Activated CD4-positive, alpha-beta T cell treated with anti-CD3 and anti-CD28 coated beads, Interleukin-2, amount 10 ng/mL, durations not matched to agents 7 days and 5 days (primary cell): Measurements from ENCODE around the gene NAA50. TPM values are rescaled to one million over a fixed set of nuclear protein-coding genes. Genes with fewer than 3 reads are reported as not detected.

Experiments
- CTCF ChIA-PET: fragments of 350-600 bp; sonication (Branson Sonifier 250); formaldehyde crosslinking; loops from one replicate; lab custom pipeline; 2021; ENCODE audit warnings: antibody characterized with exemption; lab: Charles Lee
- POLR2A ChIA-PET: fragments of 350-600 bp; sonication (Branson Sonifier 250); formaldehyde crosslinking; loops from one replicate; lab custom pipeline; 2021; ENCODE audit warnings: antibody characterized with exemption; lab: Charles Lee
- DNase-seq: peaks from one replicate; pipeline ENCODE4 v3.0.0-alpha.2; 2020
- H3K27ac Mint-ChIP-seq: one replicate; pipeline ENCODE4 v1.8.0; 2021; ENCODE audit warnings: mild to moderate bottlenecking, moderate library complexity, mixed read lengths
- H3K27me3 Mint-ChIP-seq: one replicate; pipeline ENCODE4 v1.8.0; 2021; ENCODE audit warnings: mixed read lengths
- H3K36me3 Mint-ChIP-seq: one replicate; pipeline ENCODE4 v1.8.0; 2021; ENCODE audit warnings: low read depth, mixed read lengths
- H3K4me1 Mint-ChIP-seq: one replicate; pipeline ENCODE4 v1.8.0; 2021; ENCODE audit warnings: mixed read lengths
- H3K4me3 Mint-ChIP-seq: one replicate; pipeline ENCODE4 v1.8.0; 2021; ENCODE audit warnings: mild to moderate bottlenecking, moderate library complexity, mixed read lengths
- H3K9me3 Mint-ChIP-seq: one replicate; pipeline ENCODE4 v1.8.0; 2021; ENCODE audit warnings: mixed read lengths
- total RNA-seq, 2 experiments: library from RNA; stranded (reverse); gene quantifications; one replicate each; pipeline ENCODE4 v1.2.3, GENCODE V29; 2021

The NAA50 gene
- total RNA-seq, 2 experiments from 2014 or later, result 91.4 to 95.2 TPM

DNA sequence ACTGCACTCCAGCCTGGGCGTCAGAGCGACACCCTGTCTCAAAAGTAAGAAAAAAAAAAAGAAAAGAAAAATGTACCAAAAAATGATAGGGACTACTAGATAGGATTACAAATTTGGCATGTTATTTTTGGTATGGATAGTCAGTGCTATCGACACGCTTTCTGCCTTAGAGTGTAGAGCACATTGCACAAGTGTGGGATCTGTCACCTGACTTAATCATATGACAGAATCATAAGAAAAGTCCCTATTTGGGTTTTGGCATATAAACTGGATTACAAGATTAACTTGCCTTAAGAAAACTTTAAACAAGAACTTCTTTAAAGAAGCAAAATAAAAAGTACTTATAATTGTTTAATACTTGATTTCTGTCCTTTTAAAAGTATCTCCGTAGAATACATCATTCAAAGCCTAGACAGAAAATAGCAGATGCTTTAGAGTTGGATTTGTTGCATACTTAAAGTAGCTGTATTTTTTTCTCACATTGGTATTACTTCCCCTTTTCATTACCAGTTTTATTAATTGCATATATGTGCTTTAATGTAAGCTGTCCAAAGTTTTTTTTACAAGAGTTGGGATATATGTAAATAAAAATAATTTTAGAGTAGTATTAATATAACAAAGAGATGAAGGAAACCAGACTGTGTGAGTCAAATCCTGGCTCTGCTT, 8.6 kb upstream of the NAA50 start:
- no peak overlapping the region for H3K27ac Mint-ChIP-seq
- H3K27me3 Mint-ChIP-seq, result no peaks in the 10 kb centered on the region
- no peak overlapping the region for H3K4me3 Mint-ChIP-seq
- ChIA-PET POLR2A (interaction anchor here (0.7 kb wide), 1 partner anchor 463 kb away, joined by 3 read pairs; no protein-coding TSS in a partner anchor), CTCF (no interaction called here)
- H3K9me3 Mint-ChIP-seq, result peaks cover 10% of the 10 kb centered on the region
- DNase-seq, result no peak
- peaks cover 13% of the 10 kb centered on the region for H3K36me3 Mint-ChIP-seq
- peaks cover 5% of the 10 kb centered on the region for H3K4me1 Mint-ChIP-seq

GRCh38 chr3:113753376-113753985, 7.4 kb upstream of the NAA50 start:
- POLR2A ChIA-PET, result no interaction called here
- peaks cover 10% of the 10 kb centered on the region for H3K36me3 Mint-ChIP-seq
- no peaks in the 10 kb centered on the region for H3K27me3 Mint-ChIP-seq
- H3K4me1 Mint-ChIP-seq, result peaks cover 14% of the 10 kb centered on the region
- no peak overlapping the region for H3K4me3 Mint-ChIP-seq
- no peak overlapping the region for H3K27ac Mint-ChIP-seq
- DNase-seq, result no peak
- peaks cover 5% of the 10 kb centered on the region for H3K9me3 Mint-ChIP-seq
- CTCF ChIA-PET, result no interaction called here

GRCh38 chr3:113751141-113751540, 5.1 kb upstream of the NAA50 start:
- Mint-ChIP-seq H3K9me3 (no peaks in the 10 kb centered on the region), H3K4me3 (no peak overlapping the region), H3K27ac (no peak overlapping the region), H3K4me1 (peaks cover 24% of the 10 kb centered on the region), H3K27me3 (no peaks in the 10 kb centered on the region), H3K36me3 (peaks cover 5% of the 10 kb centered on the region)
- CTCF ChIA-PET, result interaction anchor here (1.2 kb wide), 1 partner anchor 9 kb away, joined by 3 read pairs; no protein-coding TSS in a partner anchor
- POLR2A ChIA-PET, result no interaction called here
- no peak for DNase-seq

GRCh38 chr3:113747283-113748046, 1.4 kb upstream of the NAA50 start:
- Mint-ChIP-seq H3K4me1 (peaks cover 47% of the 10 kb centered on the region), H3K9me3 (no peaks in the 10 kb centered on the region), H3K27me3 (no peaks in the 10 kb centered on the region), H3K4me3 (peak overlapping the region; percentile 93), H3K36me3 (peaks cover 15% of the 10 kb centered on the region), H3K27ac (peak overlapping the region; percentile 100)
- ChIA-PET POLR2A (interaction anchor here (0.9 kb wide), 1 partner anchor 16 kb away, joined by 5 read pairs; no protein-coding TSS in a partner anchor), CTCF (interaction anchor here (0.6 to 2.9 kb wide), 8 partner anchors 11 to 470 kb away, joined by 3 to 28 read pairs (median 3); no protein-coding TSS in a partner anchor)
- peak; percentile 23 for DNase-seq

- Mint-ChIP-seq H3K4me3 (peak within 1 kb of the TSS; percentile 93), H3K4me1 (peaks cover 49% of the 10 kb centered on the region), H3K27me3 (no peaks in the 10 kb centered on the region), H3K36me3 (peaks cover 15% of the 10 kb centered on the region), H3K9me3 (no peaks in the 10 kb centered on the region), H3K27ac (peak within 1 kb of the TSS; percentile 100)
- ChIA-PET POLR2A (interaction anchor here (0.9 kb wide), 1 partner anchor 16 kb away, joined by 5 read pairs; no protein-coding TSS in a partner anchor), CTCF (interaction anchor here (0.6 to 2.9 kb wide), 9 partner anchors 10 to 1921 kb away, joined by 3 to 28 read pairs (median 3); no protein-coding TSS in a partner anchor)
- DNase-seq, result peak; percentile 89
Observed at GRCh38 chr3:113746548-113747282, 666 bp upstream of the NAA50 start, which contains the start of gene ATP6V1A. TSS of gene ATP6V1A (plus strand) at chr3:113747035. CDS start at chr3:113778754, 31,719 bp downstream.

- DNase-seq, result peak; percentile 88
- H3K4me3 Mint-ChIP-seq, result peak overlapping the region; percentile 93
- peak overlapping the region; percentile 100 for H3K27ac Mint-ChIP-seq
- peaks cover 20% of the 10 kb centered on the region for H3K36me3 Mint-ChIP-seq
- no peaks in the 10 kb centered on the region for H3K27me3 Mint-ChIP-seq
- POLR2A ChIA-PET, result no interaction called here
- H3K9me3 Mint-ChIP-seq, result no peaks in the 10 kb centered on the region
- CTCF ChIA-PET, result interaction anchor here (0.6 to 2.9 kb wide), 19 partner anchors 9 to 1009 kb away, joined by 3 to 28 read pairs (median 3); no protein-coding TSS in a partner anchor
- H3K4me1 Mint-ChIP-seq, result peaks cover 59% of the 10 kb centered on the region
Observed at GRCh38 chr3:113744941-113745755, 901 bp downstream of the NAA50 start.

GRCh38 chr3:113743006-113743630, 2.9 kb downstream of the NAA50 start:
- Mint-ChIP-seq H3K27me3 (no peaks in the 10 kb centered on the region), H3K9me3 (no peaks in the 10 kb centered on the region), H3K4me1 (peaks cover 52% of the 10 kb centered on the region), H3K27ac (peak overlapping the region; percentile 48), H3K4me3 (peak overlapping the region; percentile 93), H3K36me3 (peaks cover 18% of the 10 kb centered on the region)
- POLR2A ChIA-PET, result interaction anchor here (0.6 kb wide), 1 partner anchor 138 kb away, joined by 4 read pairs; no protein-coding TSS in a partner anchor
- no peak for DNase-seq
- CTCF ChIA-PET, result no interaction called here

GRCh38 chr3:113741620-113742019, 4.4 kb downstream of the NAA50 start:
- Mint-ChIP-seq H3K36me3 (peaks cover 18% of the 10 kb centered on the region), H3K27ac (no peak overlapping the region), H3K27me3 (no peaks in the 10 kb centered on the region), H3K4me3 (no peak overlapping the region), H3K4me1 (peaks cover 57% of the 10 kb centered on the region), H3K9me3 (no peaks in the 10 kb centered on the region)
- CTCF ChIA-PET, result interaction anchor here (1.4 kb wide), 1 partner anchor 44 kb away, joined by 3 read pairs; no protein-coding TSS in a partner anchor
- DNase-seq, result no peak
- POLR2A ChIA-PET, result no interaction called here

DNA sequence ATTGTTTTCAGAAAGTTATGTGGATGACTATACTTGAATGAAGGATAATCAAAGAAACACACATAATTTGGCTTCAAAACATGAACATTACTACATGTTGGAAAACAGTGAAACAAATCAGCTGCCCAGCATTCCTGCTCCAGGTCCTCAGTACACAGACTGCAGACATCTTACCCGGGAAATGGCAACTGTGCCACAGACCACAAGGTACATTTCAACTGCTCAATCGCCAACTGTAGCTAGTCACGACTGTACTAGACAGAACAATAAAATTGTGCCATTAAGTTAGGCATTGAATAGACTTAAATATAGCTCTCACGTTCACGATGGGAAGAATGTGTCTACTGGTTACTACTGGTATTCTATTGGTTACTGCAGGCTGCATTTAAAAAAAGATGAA, 5.0 kb downstream of the NAA50 start:
- peaks cover 18% of the 10 kb centered on the region for H3K36me3 Mint-ChIP-seq
- no peaks in the 10 kb centered on the region for H3K27me3 Mint-ChIP-seq
- H3K4me1 Mint-ChIP-seq, result peaks cover 60% of the 10 kb centered on the region
- DNase-seq, result no peak
- H3K4me3 Mint-ChIP-seq, result no peak overlapping the region
- ChIA-PET POLR2A (interaction anchor here (0.5 kb wide), 1 partner anchor 24 kb away, joined by 3 read pairs; no protein-coding TSS in a partner anchor), CTCF (interaction anchor here (1.4 kb wide), 1 partner anchor 45 kb away, joined by 3 read pairs; no protein-coding TSS in a partner anchor)
- no peaks in the 10 kb centered on the region for H3K9me3 Mint-ChIP-seq
- H3K27ac Mint-ChIP-seq, result no peak overlapping the region

DNA sequence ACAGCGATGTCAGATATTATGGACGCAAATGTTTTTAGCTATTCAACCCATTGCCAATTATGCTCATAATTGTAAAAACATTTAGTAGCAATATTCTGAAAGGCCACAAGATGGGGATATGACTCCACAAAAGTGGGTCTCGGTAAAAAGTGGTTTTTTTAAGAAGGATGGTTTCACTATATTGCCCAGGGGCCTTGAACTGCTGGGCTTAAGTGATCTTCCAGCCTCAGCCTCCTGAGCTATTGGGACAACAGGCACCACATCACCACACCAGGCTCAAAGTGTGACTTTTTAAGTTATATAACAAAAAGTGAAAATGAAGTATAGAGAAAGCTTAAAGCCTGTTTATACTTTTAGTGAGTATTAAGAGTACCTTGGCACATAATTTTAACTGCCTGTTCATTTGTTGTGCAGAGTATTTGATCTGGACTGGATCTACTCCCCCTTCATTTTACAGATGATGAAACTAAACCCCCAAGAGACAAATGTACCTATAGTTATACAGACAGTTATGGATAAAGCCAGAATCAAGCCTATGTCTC, 9.4 kb downstream of the NAA50 start:
- Mint-ChIP-seq H3K9me3 (no peaks in the 10 kb centered on the region), H3K36me3 (peaks cover 5% of the 10 kb centered on the region), H3K4me1 (peaks cover 52% of the 10 kb centered on the region), H3K27me3 (no peaks in the 10 kb centered on the region), H3K27ac (peak overlapping the region; percentile 69), H3K4me3 (no peak overlapping the region)
- ChIA-PET CTCF (interaction anchor here (0.6 to 1.7 kb wide), 7 partner anchors 9 to 144 kb away, joined by 3 to 28 read pairs (median 3); partner anchors contain the start of genes ATP6V1A, GRAMD1C and NAA50), POLR2A (no interaction called here)
- peak; percentile 47 for DNase-seq
